Karpas-422 (cell line): ENCODE measurements around the gene CPHXL2. TPM values are rescaled to one million over a fixed set of nuclear protein-coding genes. Genes with fewer than 3 reads are reported as not detected.

Experiments
- DNase-seq: peaks from one replicate; pipeline ENCODE4 v3.0.0-alpha.2; 2015
- H2AFZ ChIP-seq: fragments of 200-600 bp; sonication (generic); 2 replicates; pipeline ENCODE4 v1.6.1; 2014; ENCODE audit warnings: antibody characterized with exemption, low read length, mixed read lengths
- H3K27ac ChIP-seq: fragments of 200-600 bp; sonication (generic); 2 replicates; pipeline ENCODE4 v1.5.1; 2014; ENCODE audit warnings: mild to moderate bottlenecking, low read length, moderate library complexity
- H3K27me3 ChIP-seq: fragments of 200-600 bp; sonication (generic); 2 replicates; pipeline ENCODE4 v1.6.1; 2014; ENCODE audit warnings: low read length, mixed read lengths
- H3K36me3 ChIP-seq: fragments of 200-600 bp; sonication (generic); 2 replicates; pipeline ENCODE4 v1.6.1; 2014; ENCODE audit warnings: low read length, mixed read lengths; ENCODE audit not compliant: insufficient read depth
- H3K4me1 ChIP-seq: fragments of 200-600 bp; sonication (generic); 2 replicates; pipeline ENCODE4 v1.6.1; 2014; ENCODE audit warnings: mild to moderate bottlenecking, low read length, mixed read lengths
- H3K4me2 ChIP-seq: fragments of 200-600 bp; sonication (generic); 2 replicates; pipeline ENCODE4 v1.6.1; 2014; ENCODE audit warnings: low read length, low read depth, mild to moderate bottlenecking; ENCODE audit not compliant: poor library complexity, severe bottlenecking
- H3K4me3 ChIP-seq: fragments of 200-600 bp; sonication (generic); 2 replicates; pipeline ENCODE4 v1.5.1; 2014; ENCODE audit warnings: mild to moderate bottlenecking, antibody characterized with exemption, low read length, mixed read lengths
- H3K79me2 ChIP-seq: fragments of 200-600 bp; sonication (generic); 2 replicates; pipeline ENCODE4 v1.6.1; 2014; ENCODE audit warnings: mild to moderate bottlenecking, low read length, mixed read lengths
- H3K9ac ChIP-seq: fragments of 200-600 bp; sonication (generic); 2 replicates; pipeline ENCODE4 v1.6.0; 2014; ENCODE audit warnings: low read length
- H3K9me2 ChIP-seq: fragments of 200-600 bp; sonication (generic), shearing (Covaris generic); replicated peaks from 2 replicates; pipeline ENCODE4 v1.6.0; 2014; ENCODE audit warnings: mild to moderate bottlenecking, low read length, moderate library complexity; ENCODE audit not compliant: insufficient read depth
- H3K9me3 ChIP-seq: fragments of 300-700, 200-600 bp; sonication (generic); 2 replicates; pipeline ENCODE4 v1.6.1; 2014; ENCODE audit warnings: low read length, mixed read lengths
- H4K20me1 ChIP-seq: fragments of 200-600 bp; sonication (generic); 2 replicates; pipeline ENCODE4 v1.6.1; 2014; ENCODE audit warnings: mild to moderate bottlenecking, antibody characterized with exemption, low read length, low read depth; ENCODE audit not compliant: insufficient read depth
- total RNA-seq: library from RNA; depleted of rRNA; stranded (reverse); fragments of >200 nt; shearing (Covaris generic); gene quantifications from 2 replicates; pipeline ENCODE4 v1.2.3, GENCODE V29; 2014; ENCODE audit warnings: low replicate concordance

CPHXL2 gene
- total RNA-seq, 1 experiment from 2014 or later = not detected

DNA sequence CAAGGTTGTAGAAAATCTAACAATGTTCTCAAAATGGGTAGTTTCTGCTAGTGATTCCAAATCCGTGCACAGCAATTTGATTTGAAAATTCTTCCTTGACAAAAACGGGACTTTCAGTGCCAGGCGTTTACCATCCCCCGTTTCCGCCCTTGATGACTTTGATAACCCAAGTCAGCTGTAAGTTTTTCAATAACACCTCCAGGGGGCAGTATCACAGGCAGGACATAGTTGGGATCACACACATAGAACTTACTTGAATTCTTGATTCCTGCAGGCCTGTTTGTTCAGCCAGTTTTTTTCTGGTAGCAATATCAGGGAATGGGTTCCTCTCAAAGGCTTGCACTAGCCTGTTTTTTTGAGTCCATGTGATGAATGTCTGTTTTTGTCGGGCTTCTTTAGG, 18.9 kb upstream of the CPHXL2 start:
- no peak overlapping the region for H2AFZ ChIP-seq
- H3K9me2 ChIP-seq = no peaks in the 10 kb centered on the region
- H3K9ac ChIP-seq = no peak overlapping the region
- H3K27me3 ChIP-seq = no peaks in the 10 kb centered on the region
- no peak overlapping the region for H3K4me2 ChIP-seq
- H3K4me1 ChIP-seq = no peaks in the 10 kb centered on the region
- no peaks in the 10 kb centered on the region for H3K9me3 ChIP-seq
- H3K79me2 ChIP-seq = no peaks in the 10 kb centered on the region
- no peaks in the 10 kb centered on the region for H4K20me1 ChIP-seq
- no peaks in the 10 kb centered on the region for H3K36me3 ChIP-seq
- no peak overlapping the region for H3K4me3 ChIP-seq
- DNase-seq = peak; percentile 61
- H3K27ac ChIP-seq = no peak overlapping the region

DNA sequence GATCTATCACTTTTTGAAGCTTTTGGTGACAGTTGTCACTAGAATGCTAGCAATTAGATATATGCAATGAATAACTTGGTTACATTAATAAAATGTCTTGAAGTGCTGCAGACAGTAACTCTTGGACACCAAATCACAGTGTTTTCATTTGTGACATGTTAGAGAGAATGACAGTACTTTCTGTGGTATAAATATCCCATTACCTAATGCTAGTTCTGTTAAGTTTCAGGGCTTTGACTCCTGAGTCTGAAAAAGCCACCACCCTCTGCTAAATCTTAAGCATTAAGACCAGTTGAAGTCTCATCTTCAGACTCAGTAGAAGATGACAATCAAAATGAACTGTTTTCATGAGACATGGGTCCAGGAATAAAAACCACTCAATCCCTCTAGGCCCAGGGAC, 10.6 kb upstream of the CPHXL2 start:
- H3K27me3 ChIP-seq = no peaks in the 10 kb centered on the region
- no peaks in the 10 kb centered on the region for H4K20me1 ChIP-seq
- H3K27ac ChIP-seq = no peak overlapping the region
- no peaks in the 10 kb centered on the region for H3K36me3 ChIP-seq
- H3K79me2 ChIP-seq = no peaks in the 10 kb centered on the region
- H3K4me1 ChIP-seq = no peaks in the 10 kb centered on the region
- DNase-seq = no peak
- H3K4me2 ChIP-seq = no peak overlapping the region
- no peaks in the 10 kb centered on the region for H3K9me3 ChIP-seq
- no peak overlapping the region for H2AFZ ChIP-seq
- no peaks in the 10 kb centered on the region for H3K9me2 ChIP-seq
- no peak overlapping the region for H3K9ac ChIP-seq
- H3K4me3 ChIP-seq = no peak overlapping the region

- Histone ChIP-seq H3K9me3 (no peaks in the 10 kb centered on the region), H3K9ac (no peak overlapping the region), H4K20me1 (no peaks in the 10 kb centered on the region), H3K27ac (no peak overlapping the region), H3K4me1 (no peaks in the 10 kb centered on the region), H3K27me3 (no peaks in the 10 kb centered on the region), H3K36me3 (no peaks in the 10 kb centered on the region), H2AFZ (no peak overlapping the region), H3K9me2 (no peaks in the 10 kb centered on the region), H3K4me3 (no peak overlapping the region), H3K79me2 (no peaks in the 10 kb centered on the region), H3K4me2 (no peak overlapping the region)
- DNase-seq = no peak
Observed at GRCh38 chr16:75682308-75682707, 5.5 kb upstream of the CPHXL2 start.

- Histone ChIP-seq H3K4me3 (no peak overlapping the region), H3K36me3 (no peaks in the 10 kb centered on the region), H3K79me2 (no peaks in the 10 kb centered on the region), H3K27me3 (no peaks in the 10 kb centered on the region), H3K4me1 (no peaks in the 10 kb centered on the region), H2AFZ (no peak overlapping the region), H3K4me2 (no peak overlapping the region), H3K27ac (no peak overlapping the region), H4K20me1 (no peaks in the 10 kb centered on the region), H3K9me2 (no peaks in the 10 kb centered on the region), H3K9ac (no peak overlapping the region), H3K9me3 (no peaks in the 10 kb centered on the region)
- DNase-seq = no peak
Observed at GRCh38 chr16:75679366-75679765, 2.6 kb upstream of the CPHXL2 start.

DNA sequence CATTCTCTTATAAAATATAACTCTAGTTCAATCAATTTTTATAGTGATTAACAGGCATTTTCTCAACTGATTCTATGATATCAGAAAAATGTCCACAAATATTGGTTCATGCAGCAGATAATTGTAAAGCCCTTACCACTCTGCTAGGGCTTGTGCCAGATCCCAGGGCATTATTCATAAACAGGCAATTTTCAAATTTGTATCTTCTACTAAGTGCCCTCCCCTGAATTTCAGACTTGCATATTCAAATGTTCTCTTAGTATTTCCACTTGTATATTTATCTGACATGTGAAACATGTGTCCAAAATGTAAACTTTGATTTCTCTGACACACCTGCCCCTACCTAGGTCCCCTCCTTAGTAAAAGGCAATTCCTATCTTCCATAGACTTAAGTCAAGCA, 9.3 kb downstream of the CPHXL2 start:
- Histone ChIP-seq H3K9me3 (no peaks in the 10 kb centered on the region), H3K79me2 (no peaks in the 10 kb centered on the region), H3K4me3 (no peak overlapping the region), H3K36me3 (no peaks in the 10 kb centered on the region), H3K27me3 (no peaks in the 10 kb centered on the region), H3K4me1 (no peaks in the 10 kb centered on the region), H3K9ac (no peak overlapping the region), H4K20me1 (no peaks in the 10 kb centered on the region), H3K27ac (no peak overlapping the region), H3K4me2 (no peak overlapping the region), H2AFZ (no peak overlapping the region), H3K9me2 (no peaks in the 10 kb centered on the region)
- DNase-seq = no peak

GRCh38 chr16:75660726-75661302, 16.0 kb downstream of the CPHXL2 start:
- Histone ChIP-seq H3K4me3 (no peak overlapping the region), H3K4me1 (no peaks in the 10 kb centered on the region), H3K27me3 (no peaks in the 10 kb centered on the region), H3K79me2 (peaks cover 21% of the 10 kb centered on the region), H3K36me3 (peaks cover 31% of the 10 kb centered on the region), H3K27ac (no peak overlapping the region), H2AFZ (no peak overlapping the region), H3K9me3 (no peaks in the 10 kb centered on the region), H3K9me2 (no peaks in the 10 kb centered on the region), H4K20me1 (no peaks in the 10 kb centered on the region), H3K9ac (no peak overlapping the region), H3K4me2 (no peak overlapping the region)
- no peak for DNase-seq

DNA sequence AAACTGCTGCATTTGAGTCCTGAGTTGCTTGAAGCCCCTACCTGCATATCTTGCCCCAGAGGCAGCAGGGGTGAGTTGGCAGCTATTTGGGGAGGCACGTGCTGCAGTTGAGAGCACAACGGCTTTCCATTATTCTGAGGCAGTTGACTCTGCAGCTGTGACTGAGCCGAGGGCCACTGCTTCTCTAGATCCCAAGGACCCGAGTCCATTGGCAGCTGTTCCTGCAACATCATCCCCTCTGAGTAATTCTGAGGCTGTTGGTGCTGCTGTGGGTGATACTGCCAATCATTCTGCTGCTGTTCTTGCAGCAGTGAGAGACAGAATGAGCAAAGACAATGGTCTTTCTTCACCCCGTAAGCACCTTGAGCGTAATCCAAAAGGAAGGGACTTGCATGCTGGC, 16.5 kb downstream of the CPHXL2 start:
- H3K79me2 ChIP-seq = peaks cover 25% of the 10 kb centered on the region
- H3K9me2 ChIP-seq = no peaks in the 10 kb centered on the region
- H3K9me3 ChIP-seq = no peaks in the 10 kb centered on the region
- H4K20me1 ChIP-seq = no peaks in the 10 kb centered on the region
- no peak for DNase-seq
- H3K4me3 ChIP-seq = no peak overlapping the region
- H3K4me1 ChIP-seq = no peaks in the 10 kb centered on the region
- H3K4me2 ChIP-seq = no peak overlapping the region
- no peaks in the 10 kb centered on the region for H3K27me3 ChIP-seq
- peaks cover 36% of the 10 kb centered on the region for H3K36me3 ChIP-seq
- H3K9ac ChIP-seq = no peak overlapping the region
- H3K27ac ChIP-seq = no peak overlapping the region
- H2AFZ ChIP-seq = no peak overlapping the region

GRCh38 chr16:75658175-75658574, 18.6 kb downstream of the CPHXL2 start:
- H3K9me2 ChIP-seq = no peaks in the 10 kb centered on the region
- H3K9ac ChIP-seq = no peak overlapping the region
- peaks cover 14% of the 10 kb centered on the region for H3K4me1 ChIP-seq
- no peak for DNase-seq
- H4K20me1 ChIP-seq = no peaks in the 10 kb centered on the region; the same call in 1 of the 2 replicates
- no peaks in the 10 kb centered on the region for H3K9me3 ChIP-seq
- no peak overlapping the region for H2AFZ ChIP-seq
- peaks cover 40% of the 10 kb centered on the region for H3K79me2 ChIP-seq
- peaks cover 45% of the 10 kb centered on the region for H3K36me3 ChIP-seq
- H3K4me3 ChIP-seq = no peak overlapping the region
- H3K4me2 ChIP-seq = no peak overlapping the region
- H3K27me3 ChIP-seq = no peaks in the 10 kb centered on the region
- no peak overlapping the region for H3K27ac ChIP-seq
